T-helper 2 cell (primary cell): ENCODE results near the gene SLC52A3.

Source experiments
- DNase-seq, 5 experiments: peaks; one replicate each; pipeline versions ENCODE4 v3.0.0 to v3.0.0-alpha.2; 2012 to 2022

The SLC52A3 gene

GRCh38 chr20:764255-764654, 4.0 kb downstream of the SLC52A3 start:
- DNase-seq, result no peak

- DNase-seq, result no peak
Measured at GRCh38 chr20:761418-762381, 6.6 kb downstream of the SLC52A3 start.

- DNase-seq, result peak in 2 of 5 experiments; percentile 9 to 49
Measured at GRCh38 chr20:760751-761417, 7.4 kb downstream of the SLC52A3 start.

GRCh38 chr20:757506-757905, 10.8 kb downstream of the SLC52A3 start:
- DNase-seq, result no peak

GRCh38 chr20:755941-756340, 12.4 kb downstream of the SLC52A3 start:
- no peak for DNase-seq

- no peak for DNase-seq
Measured at GRCh38 chr20:754904-755303, 13.4 kb downstream of the SLC52A3 start.

- DNase-seq, result no peak
Measured at GRCh38 chr20:753897-754635, 14.2 kb downstream of the SLC52A3 start.

- no peak for DNase-seq
Measured at GRCh38 chr20:753136-753535, 15.2 kb downstream of the SLC52A3 start.

GRCh38 chr20:752291-752690, 16.0 kb downstream of the SLC52A3 start:
- DNase-seq, result no peak

GRCh38 chr20:751761-752160, 16.5 kb downstream of the SLC52A3 start:
- DNase-seq, result no peak

GRCh38 chr20:750801-751200, 17.5 kb downstream of the SLC52A3 start:
- DNase-seq, result no peak

- DNase-seq, result no peak
Measured at GRCh38 chr20:745683-746301, 22.5 kb downstream of the SLC52A3 start.

GRCh38 chr20:742156-742555, 26.1 kb downstream of the SLC52A3 start:
- DNase-seq, result no peak

GRCh38 chr20:741620-742019, 26.7 kb downstream of the SLC52A3 start:
- no peak for DNase-seq

- DNase-seq, result no peak
Measured at GRCh38 chr20:740162-740561, 28.1 kb downstream of the SLC52A3 start.

- DNase-seq, result no peak
Measured at GRCh38 chr20:739736-740135, 28.6 kb downstream of the SLC52A3 start.

- no peak for DNase-seq
Measured at GRCh38 chr20:733861-734260, 34.4 kb downstream of the SLC52A3 start.

GRCh38 chr20:732727-733126, 35.6 kb downstream of the SLC52A3 start:
- DNase-seq, result no peak

GRCh38 chr20:731891-732560, 36.3 kb downstream of the SLC52A3 start:
- no peak for DNase-seq

- DNase-seq, result no peak
Measured at GRCh38 chr20:730005-730404, 38.3 kb downstream of the SLC52A3 start.

- DNase-seq, result peak in 3 of 5 experiments; percentile 12 to 35 (median 19)
Measured at GRCh38 chr20:728256-728944, 39.9 kb downstream of the SLC52A3 start.

GRCh38 chr20:726160-726559, 42.1 kb downstream of the SLC52A3 start:
- no peak for DNase-seq
